Measurements from ENCODE around the gene CD34.
"Not testable (repeated sequence)": the region's sequence is repeated elsewhere in the genome, so short reads cannot be mapped to it uniquely, and the experiment has no call there.

Gene CD34

GRCh38 chr1:207925969-207926368 is 15.0 kb upstream of the CD34 start:
- DNase-seq: not testable (repeated sequence)

- DNase-seq: peak; percentile 57
Observed at GRCh38 chr1:207925210-207925609, 14.3 kb upstream of the CD34 start.

- DNase-seq: no peak
Observed at GRCh38 chr1:207923561-207923960, 12.6 kb upstream of the CD34 start.

GRCh38 chr1:207923121-207923520 is 12.2 kb upstream of the CD34 start:
- DNase-seq: no peak

GRCh38 chr1:207922554-207922953 is 11.6 kb upstream of the CD34 start:
- no peak for DNase-seq

GRCh38 chr1:207921321-207921720 is 10.4 kb upstream of the CD34 start:
- DNase-seq: no peak

GRCh38 chr1:207920444-207921021 is 9.6 kb upstream of the CD34 start:
- no peak for DNase-seq

- no peak for DNase-seq
Observed at GRCh38 chr1:207919523-207920170, 8.7 kb upstream of the CD34 start.

GRCh38 chr1:207918581-207918980 is 7.7 kb upstream of the CD34 start:
- DNase-seq: no peak

- DNase-seq: no peak
Observed at GRCh38 chr1:207918011-207918410, 7.1 kb upstream of the CD34 start.

GRCh38 chr1:207917080-207917479 is 6.2 kb upstream of the CD34 start:
- no peak for DNase-seq

GRCh38 chr1:207913951-207914350 is 3.0 kb upstream of the CD34 start:
- DNase-seq: peak; percentile 21

- no peak for DNase-seq
Observed at GRCh38 chr1:207911856-207912760, 1.2 kb upstream of the CD34 start.

- DNase-seq: no peak
Observed at GRCh38 chr1:207909687-207910086, 1.2 kb downstream of the CD34 start.

GRCh38 chr1:207908107-207908734 is 2.7 kb downstream of the CD34 start:
- no peak for DNase-seq

- no peak for DNase-seq
Observed at GRCh38 chr1:207904391-207904790, 6.5 kb downstream of the CD34 start.

- DNase-seq: no peak
Observed at GRCh38 chr1:207903767-207904166, 7.2 kb downstream of the CD34 start.

- no peak for DNase-seq
Observed at GRCh38 chr1:207903053-207903452, 7.9 kb downstream of the CD34 start.

- DNase-seq: no peak
Observed at GRCh38 chr1:207902566-207902965, 8.4 kb downstream of the CD34 start.

- no peak for DNase-seq
Observed at GRCh38 chr1:207901041-207901653, 9.8 kb downstream of the CD34 start.

- no peak for DNase-seq
Observed at GRCh38 chr1:207898836-207899235, 12.1 kb downstream of the CD34 start.

GRCh38 chr1:207898260-207898659 is 12.7 kb downstream of the CD34 start:
- no peak for DNase-seq

GRCh38 chr1:207897188-207897587 is 13.7 kb downstream of the CD34 start:
- peak; percentile 55 for DNase-seq
